GM18951 (cell line): ENCODE data around the gene ADAM19.

ENCODE experiments used
- POLR2A ChIP-seq: IDR thresholded peaks from 4 replicates; pipeline ENCODE4 v1.6.1; 2011; ENCODE audit warnings: mild to moderate bottlenecking; ENCODE audit not compliant: insufficient read length, insufficient read depth; ENCODE audit errors: extremely low read depth
- in situ Hi-C: fragments of 300-500 bp; cut with MboI; formaldehyde crosslinking; loops from one replicate; pipeline ENCODE4 v1.12.0; 2022; ENCODE audit warnings: low sequenced_read_pairs, mixed read lengths, inconsistent platforms; ENCODE audit not compliant: unreplicated experiment

Gene ADAM19

GRCh38 chr5:157582731-157583620 is 7.4 kb upstream of the ADAM19 start:
- in situ Hi-C loops, result no loop called here
- no peak for TF ChIP-seq POLR2A

GRCh38 chr5:157581901-157582300 is 6.3 kb upstream of the ADAM19 start:
- no peak for TF ChIP-seq POLR2A
- in situ Hi-C loops, result no loop called here

GRCh38 chr5:157578079-157578780 is 2.7 kb upstream of the ADAM19 start:
- TF ChIP-seq POLR2A, result no peak
- in situ Hi-C loops, result no loop called here

GRCh38 chr5:157576678-157577077 is 1.1 kb upstream of the ADAM19 start:
- in situ Hi-C loops, result no loop called here
- TF ChIP-seq POLR2A, result no peak

GRCh38 chr5:157574456-157575380 is 857 bp downstream of the ADAM19 start:
- TF ChIP-seq POLR2A, result no peak
- in situ Hi-C loops, result no loop called here

GRCh38 chr5:157571357-157571827 is 4.2 kb downstream of the ADAM19 start:
- in situ Hi-C loops, result no loop called here

GRCh38 chr5:157570531-157571200 is 4.9 kb downstream of the ADAM19 start:
- in situ Hi-C loops, result no loop called here
- TF ChIP-seq POLR2A, result no peak

More at GRCh38 chr5:157571357-157571827, 4.2 kb downstream of the ADAM19 start:
- peak; percentile 23 for TF ChIP-seq POLR2A

- no peak for TF ChIP-seq POLR2A
- in situ Hi-C loops, result no loop called here
These were observed 6.9 kb downstream of the ADAM19 start for GRCh38 chr5:157568720-157569119.

- no peak for TF ChIP-seq POLR2A
- in situ Hi-C loops, result no loop called here
These were observed 7.4 kb downstream of the ADAM19 start for GRCh38 chr5:157568222-157568621.

GRCh38 chr5:157566902-157567489 is 8.6 kb downstream of the ADAM19 start:
- TF ChIP-seq POLR2A, result no peak
- in situ Hi-C loops, result no loop called here

- in situ Hi-C loops, result no loop called here
These were observed 11.5 kb downstream of the ADAM19 start for GRCh38 chr5:157563929-157564716.

More at GRCh38 chr5:157563929-157564716, 11.5 kb downstream of the ADAM19 start:
- TF ChIP-seq POLR2A, result no peak
